B cell (primary cell): Measurements from ENCODE around the gene TNXB.

ENCODE experiments used
- CTCF ChIP-seq: fragments of 200-600 bp; IDR thresholded peaks from one replicate; pipeline ENCODE4 v1.8.0; 2022; ENCODE audit warnings: antibody characterized with exemption, mild to moderate bottlenecking
- EZH2 ChIP-seq: IDR thresholded peaks from 2 replicates; pipeline ENCODE4 v1.6.1; 2012; ENCODE audit warnings: borderline replicate concordance, low read depth, mild to moderate bottlenecking, moderate library complexity, low read length; ENCODE audit not compliant: insufficient read depth, poor library complexity, severe bottlenecking

GRCh38 chr6:32095338-32096086, 13.6 kb downstream of the TNXB start:
- TF ChIP-seq CTCF (no peak), EZH2 (no peak)
